GM23338 (cell line): ENCODE measurements around the gene TRPM2. TPM values are rescaled to one million over a fixed set of nuclear protein-coding genes. Genes with fewer than 3 reads are reported as not detected.

Experiments
- ATAC-seq: fragments of 200-7000 bp; cut with Tn5 transposase; 3 replicates; pipeline ENCODE4 v1.9.1; 2020
- DNase-seq: peaks from one replicate; pipeline ENCODE4 v3.0.0-alpha.2; 2015; ENCODE audit warnings: low spot score
- H2AFZ ChIP-seq: fragments of 200-600 bp; sonication (generic); 2 replicates; pipeline ENCODE4 v1.8.0; 2016; ENCODE audit warnings: antibody characterized with exemption, mild to moderate bottlenecking, moderate library complexity
- H3F3A ChIP-seq: fragments of 200-600 bp; sonication (generic); replicated peaks from 2 replicates; pipeline ENCODE4 v1.8.0; 2017; ENCODE audit warnings: antibody characterized with exemption, mixed run types, low read depth
- H3K27ac ChIP-seq: fragments of 200-600 bp; sonication (generic); 2 replicates; pipeline ENCODE4 v1.6.1; 2016; ENCODE audit warnings: low read depth
- H3K27me3 ChIP-seq: fragments of 200-600 bp; sonication (generic); 2 replicates; pipeline ENCODE4 v1.8.0; 2016; ENCODE audit warnings: mild to moderate bottlenecking, mixed run types, moderate library complexity; ENCODE audit not compliant: insufficient read depth
- H3K36me3 ChIP-seq: fragments of 200-600 bp; sonication (generic); 2 replicates; pipeline ENCODE4 v1.8.0; 2016; ENCODE audit warnings: mild to moderate bottlenecking; ENCODE audit not compliant: insufficient read depth
- H3K4me1 ChIP-seq: fragments of 200-600 bp; sonication (generic); 2 replicates; pipeline ENCODE4 v1.8.0; 2016; ENCODE audit warnings: mild to moderate bottlenecking, moderate library complexity; ENCODE audit not compliant: insufficient read depth
- H3K4me2 ChIP-seq: fragments of 200-600 bp; sonication (generic); 2 replicates; pipeline ENCODE4 v1.7.1; 2017; ENCODE audit warnings: mixed run types
- H3K4me3 ChIP-seq: fragments of 200-600 bp; sonication (generic); 2 replicates; pipeline ENCODE4 v1.6.1; 2016; ENCODE audit warnings: mixed run types
- H3K79me2 ChIP-seq: fragments of 200-600 bp; sonication (generic); replicated peaks from 2 replicates; pipeline ENCODE4 v1.8.0; 2017; ENCODE audit warnings: mild to moderate bottlenecking; ENCODE audit not compliant: insufficient read depth
- H3K9me2 ChIP-seq: fragments of 200-600 bp; sonication (generic); 2 replicates; pipeline ENCODE4 v1.8.0; 2017; ENCODE audit not compliant: insufficient read depth
- H4K20me1 ChIP-seq: fragments of 200-600 bp; sonication (generic); replicated peaks from 2 replicates; pipeline ENCODE4 v1.8.0; 2017; ENCODE audit warnings: mild to moderate bottlenecking; ENCODE audit not compliant: insufficient read depth
- H3K27ac Mint-ChIP-seq: 2 replicates; pipeline ENCODE4 v1.8.0; 2020; ENCODE audit warnings: inconsistent platforms, mild to moderate bottlenecking, moderate library complexity, mixed read lengths
- H3K27me3 Mint-ChIP-seq: 3 replicates; pipeline ENCODE4 v1.8.0; 2022; ENCODE audit warnings: low read depth, mild to moderate bottlenecking, moderate library complexity, mixed read lengths, inconsistent platforms; ENCODE audit not compliant: insufficient read depth, poor library complexity
- H3K36me3 Mint-ChIP-seq: 3 replicates; pipeline ENCODE4 v1.8.0; 2021; ENCODE audit warnings: low read depth, mild to moderate bottlenecking, inconsistent platforms, moderate library complexity, mixed read lengths
- H3K4me1 Mint-ChIP-seq: 3 replicates; pipeline ENCODE4 v1.8.0; 2020; ENCODE audit warnings: mild to moderate bottlenecking, inconsistent platforms, mixed read lengths
- H3K4me3 Mint-ChIP-seq: 3 replicates; pipeline ENCODE4 v1.8.0; 2021; ENCODE audit warnings: moderate library complexity, mild to moderate bottlenecking, inconsistent platforms, mixed read lengths
- H3K9me3 Mint-ChIP-seq: 3 replicates; pipeline ENCODE4 v1.8.0; 2020; ENCODE audit warnings: moderate library complexity, mild to moderate bottlenecking, inconsistent platforms, mixed read lengths
- CREB1 ChIP-seq: fragments of 250-450 bp; sonication (Bioruptor Pico); IDR thresholded peaks from 2 replicates; pipeline ENCODE4 v1.5.0; 2020; ENCODE audit warnings: low read depth, mild to moderate bottlenecking, moderate library complexity
- CTCF ChIP-seq, 2 experiments: fragments of 200-600 bp in 1 of 2; sonication (generic) in 1 of 2; conservative IDR thresholded peaks; 2 replicates each; pipeline versions ENCODE4 v1.5.1 to v1.6.1; 2016 to 2017; ENCODE audit warnings: antibody characterized with exemption in 2 of 2, low read depth in 2 of 2, mild to moderate bottlenecking in 2 of 2, moderate library complexity in 1 of 2
- EZH2 ChIP-seq: fragments of 200-600 bp; sonication (generic); IDR thresholded peaks from one replicate; pipeline ENCODE4 v1.8.0; 2017; ENCODE audit warnings: antibody characterized with exemption, mild to moderate bottlenecking, low read depth; ENCODE audit not compliant: unreplicated experiment
- EZH2phosphoT487 ChIP-seq: fragments of 200-600 bp; sonication (generic); IDR thresholded peaks from one replicate; pipeline ENCODE4 v1.8.1; 2018; ENCODE audit warnings: antibody characterized with exemption; ENCODE audit not compliant: unreplicated experiment
- NANOG ChIP-seq: IDR thresholded peaks from 2 replicates; pipeline ENCODE4 v1.6.1; 2016; ENCODE audit warnings: antibody characterized with exemption, borderline replicate concordance
- STAT1 ChIP-seq: IDR thresholded peaks from one replicate; pipeline ENCODE4 v1.6.1; 2016; ENCODE audit warnings: antibody characterized with exemption; ENCODE audit not compliant: unreplicated experiment
- ZNF114 ChIP-seq: fragments of 250-450 bp; sonication (Bioruptor Pico); IDR thresholded peaks from 2 replicates; pipeline ENCODE4 v1.5.0; 2020; ENCODE audit warnings: mild to moderate bottlenecking, moderate library complexity
- ZNF331 ChIP-seq: fragments of 250-450 bp; sonication (Bioruptor Pico); IDR thresholded peaks from 2 replicates; pipeline ENCODE4 v1.5.0; 2020; ENCODE audit warnings: low read depth, mild to moderate bottlenecking, moderate library complexity
- ZNF462 ChIP-seq: fragments of 250-450 bp; sonication (Bioruptor Pico); IDR thresholded peaks from 2 replicates; pipeline ENCODE4 v1.5.0; 2020; ENCODE audit warnings: mild to moderate bottlenecking, moderate library complexity
- polyA plus RNA-seq: library from polyadenylated mRNA; unstranded; fragments of >200 nt; fragmentation: Nextera tagmentation; extraction: Ambion mirVana; gene quantifications from 2 replicates; pipeline ENCODE4 v1.2.1, GENCODE V29; 2016
- total RNA-seq: library from RNA; depleted of rRNA; stranded (reverse); fragments of >200 nt; shearing (Covaris generic); gene quantifications from 2 replicates; pipeline ENCODE4 v1.2.3, GENCODE V29; 2014

TRPM2 gene
- total and polyA plus RNA-seq, 2 experiments from 2014 or later, result 0.53 to 0.83 TPM

- no peak overlapping the region for H2AFZ ChIP-seq
- no peaks in the 10 kb centered on the region for H3K36me3 ChIP-seq
- peaks cover 3% of the 10 kb centered on the region; the same call in 1 of the 2 replicates for H3K9me2 ChIP-seq
- no peak overlapping the region for H3K4me3 Mint-ChIP-seq
- H3K4me1 Mint-ChIP-seq, result no peaks in the 10 kb centered on the region
- DNase-seq, result no peak
- H3K36me3 Mint-ChIP-seq, result no peaks in the 10 kb centered on the region
- H3K27me3 ChIP-seq, result peaks cover 18% of the 10 kb centered on the region
- no peaks in the 10 kb centered on the region for H3F3A ChIP-seq
- H3K27ac ChIP-seq, result no peak overlapping the region
- no peak for TF ChIP-seq ZNF462 (CRISPR knock-in tag)
- no peaks in the 10 kb centered on the region for H3K79me2 ChIP-seq
- no peak overlapping the region for H3K27ac Mint-ChIP-seq
- H3K4me1 ChIP-seq, result no peaks in the 10 kb centered on the region; the same call in 1 of the 2 replicates
- H3K4me2 ChIP-seq, result no peak overlapping the region
- ATAC-seq, result no peak
- H3K9me3 Mint-ChIP-seq, result no peaks in the 10 kb centered on the region; the same call in 2 of the 3 replicates
- H3K27me3 Mint-ChIP-seq, result peaks cover 24% of the 10 kb centered on the region
- H3K4me3 ChIP-seq, result no peak overlapping the region
- no peaks in the 10 kb centered on the region for H4K20me1 ChIP-seq
Observed at GRCh38 chr21:44354775-44355771, 1.7 kb downstream of the TRPM2 start.

GRCh38 chr21:44356160-44356559 is 2.7 kb downstream of the TRPM2 start:
- H3K4me2 ChIP-seq, result no peak overlapping the region
- Mint-ChIP-seq H3K9me3 (no peaks in the 10 kb centered on the region; the same call in 2 of the 3 replicates), H3K36me3 (no peaks in the 10 kb centered on the region), H3K4me1 (no peaks in the 10 kb centered on the region), H3K4me3 (no peak overlapping the region), H3K27me3 (peaks cover 18% of the 10 kb centered on the region), H3K27ac (no peak overlapping the region)
- H4K20me1 ChIP-seq, result no peaks in the 10 kb centered on the region
- H3K4me1 ChIP-seq, result no peaks in the 10 kb centered on the region; the same call in 1 of the 2 replicates
- no peaks in the 10 kb centered on the region for H3F3A ChIP-seq
- no peak for DNase-seq
- ATAC-seq, result no peak
- H3K36me3 ChIP-seq, result no peaks in the 10 kb centered on the region
- H3K4me3 ChIP-seq, result no peak overlapping the region
- peaks cover 3% of the 10 kb centered on the region; the same call in 1 of the 2 replicates for H3K9me2 ChIP-seq
- H3K27ac ChIP-seq, result no peak overlapping the region
- H2AFZ ChIP-seq, result no peak overlapping the region
- peaks cover 10% of the 10 kb centered on the region for H3K27me3 ChIP-seq
- no peaks in the 10 kb centered on the region for H3K79me2 ChIP-seq
- TF ChIP-seq EZH2 (no peak), CREB1 (CRISPR knock-in tag) (no peak), STAT1 (no peak), ZNF114 (CRISPR knock-in tag) (no peak), CTCF (conservative IDR thresholded peaks at IDR 0.05; ENCODE audit: low read depth in 2 of 2) (no peak), NANOG (no peak), ZNF331 (no peak), EZH2phosphoT487 (no peak)
